ENCODE data around the gene FNDC7.
"Not testable (repeated sequence)": the region's sequence is repeated elsewhere in the genome, so short reads cannot be mapped to it uniquely, and the experiment has no call there.

Gene FNDC7, protein sequence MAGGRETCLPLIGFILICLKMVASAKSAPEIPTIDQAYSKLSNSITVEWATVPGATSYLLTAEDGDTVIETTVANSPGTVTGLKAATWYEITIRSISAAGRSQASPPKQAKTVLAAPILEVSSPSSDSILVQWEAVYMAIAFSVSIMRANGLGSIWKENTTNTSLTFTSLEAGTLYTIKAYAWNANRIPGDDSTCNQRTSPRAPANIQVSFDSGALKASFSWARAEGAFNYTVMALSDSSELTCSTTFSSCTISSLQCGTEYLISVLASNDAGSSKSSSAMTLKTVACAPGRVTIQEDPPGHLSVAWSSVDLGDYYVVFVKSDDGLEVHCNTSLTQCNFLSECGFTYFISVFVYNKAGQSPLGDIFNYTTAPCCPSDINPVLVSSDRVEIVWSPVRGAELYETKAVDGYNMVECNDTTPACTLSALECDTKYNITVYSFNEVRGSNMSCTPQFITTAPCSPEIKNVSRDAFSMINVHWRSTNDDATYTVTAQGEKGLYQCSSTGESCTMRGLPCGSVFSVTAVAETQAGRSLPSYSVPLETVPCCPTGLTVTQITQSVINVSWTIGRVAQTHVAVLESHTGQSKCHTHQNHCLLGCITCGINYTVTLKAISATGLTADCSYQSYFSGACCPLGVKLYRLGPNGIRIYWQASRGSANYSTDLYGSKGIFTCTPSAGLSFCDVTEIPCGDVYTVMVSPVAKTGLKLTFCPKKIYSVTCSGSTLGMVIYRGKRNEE

DNA sequence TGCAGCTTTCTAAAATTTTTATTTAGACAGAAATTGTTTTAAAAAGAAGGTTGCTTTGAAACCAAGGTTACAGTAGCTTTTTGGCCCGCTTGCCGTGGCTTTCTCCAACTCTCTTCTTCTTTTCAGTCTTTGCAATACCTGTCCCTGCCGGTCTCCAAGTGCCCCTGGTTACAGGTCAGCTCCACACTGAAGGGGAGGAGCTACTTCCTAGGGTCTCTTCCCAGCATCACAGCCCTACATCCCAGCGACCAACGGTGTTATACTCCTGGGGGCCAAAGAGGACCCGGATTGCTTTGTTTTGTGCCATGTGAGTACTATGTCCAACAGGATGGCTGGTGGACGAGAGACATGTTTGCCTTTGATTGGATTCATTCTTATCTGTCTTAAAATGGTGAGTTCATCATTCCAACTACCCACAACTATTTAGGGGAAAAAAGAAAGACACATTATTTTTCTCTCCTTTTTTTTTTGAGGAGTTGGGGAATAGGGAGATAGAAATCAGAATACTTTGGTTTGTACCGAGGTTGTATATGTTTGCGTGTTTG, at the start of gene FNDC7:
FNDC7 (plus strand) TSS at position 303 of the 545 bp plus-strand sequence; CDS start at position 329, 26 bp downstream.
- no peak for ATAC-seq

DNA sequence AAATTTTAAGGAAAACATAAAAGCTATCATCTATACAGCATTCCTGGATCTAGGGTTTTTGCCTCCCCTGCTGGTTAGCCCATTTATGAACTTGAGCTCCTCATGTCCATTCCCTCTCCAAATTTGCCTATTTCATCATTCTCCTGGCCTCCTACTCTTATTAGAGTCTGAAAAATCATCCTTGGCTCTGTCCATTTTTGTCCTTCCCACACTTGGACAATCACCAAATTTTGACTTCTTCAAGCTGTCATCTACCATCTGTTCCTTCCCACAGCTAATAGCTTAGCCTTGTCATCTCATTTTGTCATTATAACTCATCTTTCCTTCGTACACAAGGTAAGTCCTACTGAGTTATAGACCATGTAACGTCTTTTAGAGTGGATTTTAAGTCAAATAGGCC, 49.6 kb upstream of the FNDC7 start:
- ATAC-seq, result no peak

DNA sequence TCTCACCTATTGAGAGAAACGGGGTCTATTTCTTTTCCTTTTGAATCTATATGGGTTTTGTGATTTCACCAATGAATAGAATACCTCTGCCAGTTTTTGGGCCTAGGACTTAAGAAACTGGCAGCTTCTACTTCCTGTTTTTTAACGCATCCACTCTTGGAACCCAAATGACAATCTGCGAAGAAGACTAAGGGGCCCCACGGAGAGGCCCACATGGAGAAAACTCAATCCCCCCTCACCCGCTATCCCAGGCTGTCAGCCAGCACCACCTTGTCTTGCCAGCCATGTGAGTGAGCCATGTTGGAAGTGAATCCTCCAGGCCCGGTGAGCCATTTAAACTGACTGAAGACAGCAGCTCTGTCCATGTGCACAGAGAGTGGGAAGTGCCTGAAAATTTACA, 48.2 kb upstream of the FNDC7 start:
- ATAC-seq, result no peak

DNA sequence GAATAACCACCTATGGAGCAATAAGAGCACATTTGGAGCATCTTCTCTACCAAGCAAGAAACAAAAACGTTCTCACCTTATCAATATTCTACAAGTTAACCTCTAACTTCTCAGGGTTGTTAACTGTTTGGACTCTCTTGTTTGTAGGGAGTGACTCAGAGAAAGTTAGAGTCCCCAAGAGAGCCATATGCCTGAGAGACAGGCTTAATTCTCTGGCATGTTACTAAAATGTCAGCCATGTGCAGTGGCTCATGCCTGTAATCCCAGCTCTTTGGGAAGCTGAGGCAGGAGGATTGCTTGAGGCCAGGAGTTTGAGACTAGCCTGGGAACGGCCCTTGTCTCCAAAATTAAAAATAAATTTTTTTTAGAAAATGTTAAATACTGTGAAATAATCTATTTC, 47.6 kb upstream of the FNDC7 start:
- no peak for ATAC-seq

DNA sequence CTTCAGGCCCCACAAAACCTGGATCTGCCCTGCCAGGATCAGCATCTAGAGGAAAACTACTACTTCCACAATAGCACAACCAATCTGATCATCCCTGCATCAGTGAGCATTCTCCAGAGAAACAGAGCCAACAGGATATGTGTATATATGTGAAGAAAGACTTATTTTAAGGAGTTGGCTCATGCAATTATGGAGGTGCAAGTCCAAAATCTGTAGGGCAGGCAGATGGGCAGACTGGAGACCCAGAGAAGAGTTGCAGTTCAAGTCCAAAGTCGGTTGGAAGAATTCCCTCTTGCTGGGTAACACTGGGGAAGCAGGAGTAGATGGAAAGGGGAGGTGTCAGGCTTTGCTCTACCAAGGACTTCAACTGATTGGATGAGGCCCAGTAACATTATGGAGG, 46.9 kb upstream of the FNDC7 start:
- ATAC-seq, result no peak

DNA sequence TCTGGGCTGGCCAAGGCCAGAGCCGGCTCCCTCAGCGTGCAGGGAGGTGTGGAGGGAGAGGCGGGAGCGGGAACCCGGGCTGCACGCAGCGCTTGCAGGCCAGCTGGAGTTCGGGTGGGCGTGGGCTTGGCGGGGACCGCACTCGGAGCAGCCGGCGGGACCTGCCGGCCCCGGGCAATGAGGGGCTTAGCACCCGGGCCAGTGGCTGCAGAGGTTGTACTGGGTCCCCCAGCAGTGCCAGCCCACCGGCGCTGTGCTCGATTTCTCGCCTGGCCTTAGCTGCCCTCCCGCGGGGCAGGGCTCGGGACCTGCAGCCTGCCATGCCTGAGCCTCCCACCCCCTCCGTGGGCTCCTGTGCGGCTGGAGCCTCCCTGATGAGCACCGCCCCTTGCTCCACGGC, 45.3 kb upstream of the FNDC7 start:
- not testable (repeated sequence) for ATAC-seq

DNA sequence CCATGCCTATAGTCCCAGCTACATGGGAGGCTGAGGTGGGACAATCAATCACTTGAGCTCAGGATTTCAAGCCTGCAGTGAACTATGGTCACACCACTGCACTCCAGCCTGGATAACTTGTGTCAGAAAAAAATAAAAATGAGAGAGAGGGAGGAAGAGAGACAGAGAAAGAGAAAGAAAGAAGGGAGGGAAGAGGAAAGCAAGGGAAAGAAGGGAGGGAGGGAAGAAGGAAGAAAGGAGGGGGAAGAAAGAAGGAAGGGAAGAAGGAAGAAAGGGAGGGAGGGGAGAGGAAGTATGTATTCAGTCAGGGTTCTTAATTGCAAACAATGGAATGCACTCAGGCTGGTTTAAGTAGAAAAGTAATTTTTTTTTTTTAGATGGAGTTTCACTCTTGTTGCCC, 43.9 kb upstream of the FNDC7 start:
- ATAC-seq, result no peak

DNA sequence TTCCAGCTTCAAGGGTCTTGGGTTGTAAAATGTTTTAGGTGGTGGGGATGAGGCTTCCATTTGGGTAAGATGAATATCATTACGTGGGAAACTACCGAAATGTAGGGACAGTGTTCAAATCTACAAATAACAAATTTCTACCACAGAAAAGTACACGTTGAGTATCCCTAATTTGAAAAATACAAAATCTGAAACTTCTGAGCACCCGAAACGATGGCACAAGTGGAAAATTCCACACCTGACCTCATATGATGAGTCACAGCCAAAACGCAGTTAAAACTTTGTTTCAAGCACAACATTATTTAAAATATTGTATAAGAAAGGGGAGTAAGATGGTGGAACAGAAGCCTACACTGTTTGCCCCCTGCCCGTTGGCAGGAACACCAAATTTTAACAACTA, 43.0 kb upstream of the FNDC7 start:
- peak; percentile 25 to 59 for ATAC-seq

DNA sequence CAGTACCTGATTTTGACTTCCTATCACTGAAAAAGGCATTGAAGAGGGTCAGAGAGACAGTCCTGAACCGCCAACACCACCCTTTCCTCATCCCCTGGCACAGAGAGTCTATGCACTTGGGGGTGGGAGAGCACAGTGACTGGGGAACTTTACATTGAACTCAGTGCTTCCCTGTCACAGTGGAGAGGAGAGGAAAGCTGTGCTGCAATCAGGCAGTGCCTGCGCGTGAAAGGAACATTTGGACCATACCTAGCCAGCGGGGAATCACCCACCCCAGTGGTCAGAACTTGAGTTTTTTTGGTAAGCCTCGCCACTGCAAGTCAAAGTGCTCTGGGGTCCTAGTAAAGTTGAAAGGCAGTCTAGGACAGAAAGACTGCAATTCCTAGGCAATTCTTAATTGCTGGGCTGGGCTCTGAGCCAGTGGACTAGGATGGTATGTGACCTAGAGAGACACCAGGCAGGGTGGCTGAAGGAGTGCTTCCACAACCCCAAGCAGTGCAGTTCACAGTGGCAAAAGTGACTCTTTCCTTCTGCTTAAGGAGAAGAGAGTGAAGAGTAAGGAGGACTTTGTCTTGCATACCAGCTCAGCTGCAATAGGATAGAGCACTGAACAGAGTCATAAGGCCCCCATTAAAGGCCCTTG, 42.5 kb upstream of the FNDC7 start:
- ATAC-seq, result peak; percentile 31 to 35

DNA sequence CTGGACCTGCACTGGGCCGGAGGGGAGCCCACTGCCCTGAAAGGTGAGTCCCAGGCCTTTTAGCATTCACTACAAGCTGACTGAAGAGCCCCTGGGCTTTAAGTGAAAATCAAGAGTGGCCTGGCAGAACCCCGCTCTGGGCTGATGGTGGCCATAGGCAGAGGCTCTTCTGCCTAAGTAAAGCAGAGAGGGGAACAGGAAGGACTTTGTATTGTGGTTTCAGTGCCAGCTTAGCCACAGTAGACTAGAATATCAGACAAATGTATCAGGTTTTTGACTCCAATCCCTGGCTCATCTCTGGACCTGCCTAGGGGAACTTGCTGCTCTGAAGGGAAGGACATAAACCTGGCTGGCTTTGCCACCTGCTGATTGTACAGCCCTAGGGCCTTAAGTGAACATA, 41.6 kb upstream of the FNDC7 start:
- no peak for ATAC-seq

DNA sequence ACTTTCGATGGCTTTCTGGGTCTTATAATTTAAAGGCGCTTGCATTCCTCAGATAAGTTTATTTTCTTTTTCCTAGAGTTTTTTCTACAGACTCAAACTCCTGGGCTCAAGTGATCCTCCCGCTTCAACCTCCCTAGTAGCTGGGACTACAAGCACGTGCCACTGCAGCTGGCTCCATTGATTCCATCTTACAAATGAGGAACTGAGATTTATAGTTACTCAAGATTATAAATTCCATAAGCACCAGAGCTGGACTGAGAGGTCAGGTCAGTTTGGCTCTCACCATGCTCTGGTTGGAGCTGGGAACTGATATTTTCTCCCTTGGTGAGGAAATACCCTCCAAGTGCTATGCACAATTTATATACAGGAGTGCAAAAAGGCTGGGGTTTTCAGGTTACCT, 34.0 kb upstream of the FNDC7 start:
- ATAC-seq, result no peak

DNA sequence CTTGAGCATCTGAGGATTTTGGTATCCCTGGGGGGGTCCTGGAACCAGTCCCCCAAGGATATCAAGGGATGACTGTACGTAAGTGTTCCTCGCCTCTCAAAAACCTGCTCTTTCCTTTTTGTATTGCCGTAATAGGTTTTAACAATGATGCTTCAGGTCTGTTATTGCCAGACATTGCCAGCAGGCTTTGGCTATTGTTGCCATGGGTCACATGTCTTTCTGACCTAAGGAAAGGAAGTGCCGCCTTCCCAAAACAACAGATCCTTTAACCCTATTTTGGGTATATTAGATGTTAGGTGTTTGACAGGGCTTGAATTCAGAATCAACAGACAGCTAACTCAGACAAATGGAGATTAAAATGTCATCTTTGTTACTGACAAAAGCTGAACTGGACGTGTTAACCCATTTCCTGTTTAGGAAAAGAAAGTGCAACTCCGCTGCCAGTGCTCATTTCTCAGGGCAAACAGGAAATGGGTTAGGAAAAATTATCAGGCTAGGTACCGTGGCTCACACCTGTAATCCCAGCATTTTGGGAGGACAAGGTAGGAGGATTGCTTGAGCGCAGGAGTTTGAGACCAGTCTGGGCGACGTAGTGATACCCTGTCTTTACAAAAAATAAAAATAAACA, 33.0 kb upstream of the FNDC7 start:
- no peak for ATAC-seq

DNA sequence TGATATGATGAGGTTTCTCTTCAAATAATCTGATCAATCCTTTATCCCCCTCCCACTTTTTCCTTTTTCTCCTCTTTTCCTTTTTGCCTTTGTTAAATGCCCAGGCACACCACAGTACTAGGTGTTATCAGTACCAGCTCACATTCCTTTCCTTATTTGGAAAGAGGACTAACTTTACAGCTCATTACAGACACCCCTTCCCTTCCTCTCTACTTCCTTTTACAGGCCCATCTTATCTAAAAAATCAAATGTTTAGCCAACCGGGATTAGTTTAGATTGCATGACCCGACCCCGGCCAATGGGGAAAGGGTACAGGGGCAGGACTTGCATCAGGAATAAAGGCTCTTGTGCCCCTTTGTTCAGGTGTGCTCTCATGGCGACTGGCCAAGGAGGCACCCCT, 31.0 kb upstream of the FNDC7 start:
- not testable (repeated sequence) for ATAC-seq

DNA sequence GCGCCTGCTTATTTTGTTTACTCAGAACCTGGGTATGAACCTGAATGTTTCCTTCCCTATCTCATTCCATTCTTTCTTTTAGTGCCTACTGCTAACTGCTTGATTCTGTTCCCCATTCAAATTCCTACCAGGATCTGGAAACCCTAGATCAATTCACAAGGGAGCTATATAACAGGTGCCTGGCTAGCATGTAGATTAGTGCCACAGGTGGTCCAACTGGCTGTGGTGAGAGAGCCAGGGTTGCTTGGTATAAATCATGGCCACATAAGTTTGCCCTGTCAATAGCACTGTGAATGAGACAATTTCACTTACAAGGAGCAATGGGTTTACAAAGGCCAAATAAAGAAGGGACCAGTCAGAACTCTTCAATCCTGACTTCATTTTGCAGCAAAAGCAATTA, 27.2 kb upstream of the FNDC7 start:
- no peak for ATAC-seq

DNA sequence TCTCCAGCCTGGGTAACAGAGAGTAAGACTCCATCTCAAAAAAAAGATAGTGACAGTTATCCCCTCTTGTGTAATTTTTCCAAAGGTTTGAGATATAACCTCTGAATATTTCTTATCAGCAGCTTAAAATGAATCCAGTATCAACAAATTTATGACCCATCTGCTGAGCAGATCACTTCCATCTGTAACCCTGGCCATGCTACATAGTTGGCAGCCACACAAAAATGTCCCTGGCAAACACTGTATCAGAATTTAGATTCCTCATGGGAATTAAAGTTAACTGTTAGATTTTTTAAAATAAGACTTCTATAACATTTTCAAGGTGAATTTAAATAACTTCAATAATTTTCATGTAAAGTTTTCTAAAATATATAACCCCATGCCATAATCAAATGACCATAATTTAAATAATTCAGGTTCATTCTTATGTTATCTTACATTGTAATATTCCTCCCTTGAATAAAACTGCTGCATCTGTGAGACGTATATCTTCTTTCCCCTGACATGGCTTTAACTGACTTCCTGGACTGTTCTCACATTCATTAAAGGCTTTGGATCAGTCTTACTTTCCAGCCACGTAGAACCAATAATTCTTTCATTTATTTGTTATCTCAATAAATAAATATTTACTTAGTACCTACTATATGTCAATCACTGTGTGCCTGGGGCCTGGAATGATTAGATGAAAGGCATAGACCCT, 25.9 kb upstream of the FNDC7 start:
- ATAC-seq, result no peak

DNA sequence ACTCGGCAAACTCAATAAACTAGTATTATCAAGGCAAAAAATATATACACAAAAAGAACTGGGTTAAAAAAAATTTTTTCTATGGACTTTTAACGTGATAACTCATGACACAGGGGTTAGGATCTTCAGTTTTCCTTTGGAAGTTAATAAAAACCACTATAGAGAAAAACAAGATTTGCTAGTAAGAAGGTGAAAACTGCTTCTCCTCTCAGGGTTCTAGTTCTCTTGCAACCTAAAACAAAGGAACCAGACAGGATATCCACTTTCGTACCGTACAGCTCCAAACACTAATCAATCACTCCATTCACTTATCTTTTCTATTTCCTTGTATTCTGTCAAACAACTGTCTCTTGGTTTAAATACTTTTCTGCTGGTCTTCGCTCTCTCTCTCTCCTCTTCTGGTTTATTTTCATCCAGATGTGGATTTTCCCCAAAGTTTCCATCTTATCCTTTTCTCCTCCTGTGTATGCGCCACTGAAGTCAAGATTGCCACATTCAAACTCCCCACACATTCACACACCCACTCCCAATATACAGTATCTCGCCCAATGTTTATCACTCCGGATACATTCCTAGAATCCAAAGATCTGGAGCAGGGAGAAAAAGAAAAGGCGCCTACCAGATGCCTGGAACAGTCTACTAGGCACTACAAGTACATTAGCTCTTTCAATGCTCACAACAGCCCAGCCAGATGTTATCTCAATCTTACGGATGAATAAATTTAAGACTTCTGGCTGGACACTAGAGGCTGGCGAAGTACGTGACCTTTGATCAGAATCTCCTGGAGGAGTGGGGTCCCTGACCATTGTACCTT, 21.4 kb upstream of the FNDC7 start:
- no peak for ATAC-seq

DNA sequence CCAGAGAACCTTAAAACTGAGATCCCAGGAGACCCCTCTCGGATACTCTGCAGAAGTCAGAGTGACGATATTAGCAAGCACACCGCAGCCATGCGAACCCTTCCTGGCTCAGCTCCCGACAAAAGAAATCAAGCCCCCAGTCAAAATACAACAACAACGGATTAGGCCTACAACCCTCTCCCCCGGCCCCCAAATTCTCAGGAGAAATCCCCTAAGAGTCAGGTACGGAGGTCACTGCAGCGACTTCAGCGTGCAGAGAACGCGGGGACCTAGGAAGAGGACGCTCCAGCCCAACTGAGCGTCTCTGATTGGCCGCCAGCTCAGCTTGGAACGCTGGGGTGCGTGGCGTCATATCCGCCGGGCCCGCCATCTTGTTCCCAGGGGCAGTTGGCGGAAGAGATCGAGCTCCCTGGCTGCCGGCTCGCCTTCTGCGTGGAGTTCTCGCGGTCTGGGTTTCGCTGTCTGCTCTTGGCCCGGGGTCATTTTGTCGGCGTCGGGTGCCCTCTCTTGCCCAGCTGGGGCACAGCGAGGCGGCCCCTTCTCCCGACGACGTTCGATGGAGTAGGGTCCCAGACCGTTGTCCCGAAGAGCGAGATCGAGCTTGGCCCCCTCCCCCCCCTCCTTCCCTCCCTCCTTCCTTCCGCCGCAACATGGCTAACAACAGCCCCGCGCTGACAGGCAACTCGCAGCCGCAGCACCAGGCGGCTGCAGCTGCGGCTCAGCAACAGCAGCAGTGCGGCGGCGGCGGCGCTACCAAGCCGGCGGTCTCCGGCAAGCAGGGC, 20.6 kb upstream of the FNDC7 start, which contains the start of gene PRPF38B:
PRPF38B (plus strand) TSS at position 369 of the 782 bp plus-strand sequence; CDS start at position 651, 282 bp downstream.
- peak; percentile 90 for ATAC-seq

DNA sequence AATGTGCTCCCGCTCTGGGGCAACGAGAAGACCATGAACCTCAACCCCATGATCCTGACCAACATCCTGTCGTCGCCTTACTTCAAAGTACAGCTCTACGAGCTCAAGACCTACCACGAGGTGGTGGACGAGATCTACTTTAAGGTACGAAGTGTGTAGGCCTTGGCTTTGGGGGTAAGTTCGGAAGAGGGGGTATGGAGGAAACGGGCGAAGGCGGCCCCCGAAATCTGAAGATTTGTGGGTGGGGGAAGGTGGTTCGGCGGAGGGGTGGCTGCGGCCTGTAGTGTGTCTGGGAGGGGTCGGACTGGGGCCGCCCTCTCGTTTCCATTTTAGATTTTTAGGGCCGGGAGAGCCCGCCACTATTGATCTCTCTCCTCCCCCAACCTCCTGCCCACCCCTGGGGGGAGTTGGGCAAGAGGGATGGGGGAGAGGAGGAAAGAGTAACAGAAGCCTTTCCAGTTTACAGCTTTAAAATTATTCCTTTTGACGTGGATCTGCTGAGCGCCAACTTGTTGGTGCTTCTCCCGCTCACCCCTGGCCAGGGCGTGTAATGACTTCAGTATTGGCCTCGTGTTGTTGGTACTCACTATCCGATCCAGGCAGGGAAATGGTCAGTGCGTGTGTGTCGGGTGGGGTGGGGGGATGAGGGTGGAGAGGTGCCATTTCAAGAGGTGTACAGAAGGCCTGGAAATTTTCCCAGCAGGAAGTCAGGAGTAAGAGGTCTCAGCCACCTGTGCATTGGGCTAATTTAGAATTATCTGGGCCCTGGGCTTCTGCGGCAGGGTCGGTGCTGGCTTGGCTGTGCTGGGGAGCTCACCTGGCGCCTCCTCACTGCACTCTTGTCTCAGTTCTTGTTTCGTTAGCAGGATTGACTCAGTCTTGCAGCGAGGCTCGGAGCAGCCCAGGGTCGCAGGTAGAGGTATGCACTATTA, 19.7 kb upstream of the FNDC7 start:
- ATAC-seq, result peak; percentile 62 to 63

DNA sequence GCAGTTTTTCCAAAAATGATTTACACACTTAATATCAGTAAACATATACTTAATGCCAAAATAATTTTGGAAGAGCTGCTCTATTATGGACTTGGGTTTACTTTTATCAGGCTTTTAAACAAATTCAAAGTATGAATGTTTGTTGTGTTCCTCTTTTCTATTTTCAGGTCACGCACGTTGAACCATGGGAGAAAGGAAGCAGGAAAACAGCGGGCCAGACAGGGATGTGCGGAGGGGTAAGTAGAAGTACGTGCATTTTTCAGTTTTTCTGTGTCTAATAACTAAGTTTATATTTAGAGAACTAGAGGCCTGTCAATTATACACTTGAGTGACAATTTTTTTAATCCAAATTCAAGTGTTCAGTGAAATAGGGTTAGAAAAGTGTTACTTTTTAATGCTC, 17.2 kb upstream of the FNDC7 start:
- ATAC-seq, result no peak
